ENCODE data around the gene HSD17B14. TPM values are rescaled to one million over a fixed set of nuclear protein-coding genes. Genes with fewer than 3 reads are reported as not detected.

The HSD17B14 gene
- total RNA-seq, 1 experiment from 2014 or later, result 1.0 TPM

DNA sequence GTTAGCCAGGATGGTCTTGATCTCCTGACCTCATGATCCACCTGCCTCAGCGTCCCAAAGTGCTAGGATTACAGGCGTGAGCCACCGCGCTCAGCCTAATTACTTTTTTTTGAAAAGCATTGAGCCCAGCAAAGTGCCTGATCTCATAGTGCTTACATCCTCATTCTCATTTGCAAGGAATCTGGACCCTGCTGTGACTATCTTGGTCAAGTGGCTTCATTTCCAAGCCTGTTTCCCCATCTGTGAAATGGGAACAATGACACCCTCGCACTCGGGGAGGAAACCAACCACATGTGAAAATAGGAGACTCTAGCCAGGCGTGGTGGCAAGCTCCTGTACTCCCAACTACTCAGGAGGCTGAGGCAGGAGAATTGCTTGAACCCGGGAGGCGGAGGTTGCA, 33.8 kb upstream of the HSD17B14 start:
- H3K27me3 ChIP-seq (ENCODE audit: low read length), result no peaks in the 10 kb centered on the region
- no peaks in the 10 kb centered on the region for H3K9me3 ChIP-seq (ENCODE audit: low read length)
- no peaks in the 10 kb centered on the region for H3K9me2 ChIP-seq (replicated peaks; ENCODE audit: insufficient read depth, low read length)
- H2AFZ ChIP-seq (ENCODE audit: low read length), result no peak overlapping the region
- DNase-seq, result no peak
- 0 out of 2 replicates have a peak, but pooled peaks cover 5% of the 10 kb centered on the region for H3K36me3 ChIP-seq (ENCODE audit: insufficient read depth, low read length)
- no peak overlapping the region for H3K27ac ChIP-seq (ENCODE audit: low read length)
- no peak overlapping the region for H3K4me2 ChIP-seq (ENCODE audit: low read depth, low read length, poor library complexity, severe bottlenecking)
- no peak overlapping the region for H3K4me3 ChIP-seq (ENCODE audit: low read length)
- peaks cover 25% of the 10 kb centered on the region for H3K79me2 ChIP-seq (ENCODE audit: low read length)
- peaks cover 27% of the 10 kb centered on the region for H3K4me1 ChIP-seq (ENCODE audit: low read length)
- H3K9ac ChIP-seq (ENCODE audit: low read length), result no peak overlapping the region
- peaks cover 12% of the 10 kb centered on the region; the same call in 1 of the 2 replicates for H4K20me1 ChIP-seq (ENCODE audit: insufficient read depth, low read depth, low read length)

DNA sequence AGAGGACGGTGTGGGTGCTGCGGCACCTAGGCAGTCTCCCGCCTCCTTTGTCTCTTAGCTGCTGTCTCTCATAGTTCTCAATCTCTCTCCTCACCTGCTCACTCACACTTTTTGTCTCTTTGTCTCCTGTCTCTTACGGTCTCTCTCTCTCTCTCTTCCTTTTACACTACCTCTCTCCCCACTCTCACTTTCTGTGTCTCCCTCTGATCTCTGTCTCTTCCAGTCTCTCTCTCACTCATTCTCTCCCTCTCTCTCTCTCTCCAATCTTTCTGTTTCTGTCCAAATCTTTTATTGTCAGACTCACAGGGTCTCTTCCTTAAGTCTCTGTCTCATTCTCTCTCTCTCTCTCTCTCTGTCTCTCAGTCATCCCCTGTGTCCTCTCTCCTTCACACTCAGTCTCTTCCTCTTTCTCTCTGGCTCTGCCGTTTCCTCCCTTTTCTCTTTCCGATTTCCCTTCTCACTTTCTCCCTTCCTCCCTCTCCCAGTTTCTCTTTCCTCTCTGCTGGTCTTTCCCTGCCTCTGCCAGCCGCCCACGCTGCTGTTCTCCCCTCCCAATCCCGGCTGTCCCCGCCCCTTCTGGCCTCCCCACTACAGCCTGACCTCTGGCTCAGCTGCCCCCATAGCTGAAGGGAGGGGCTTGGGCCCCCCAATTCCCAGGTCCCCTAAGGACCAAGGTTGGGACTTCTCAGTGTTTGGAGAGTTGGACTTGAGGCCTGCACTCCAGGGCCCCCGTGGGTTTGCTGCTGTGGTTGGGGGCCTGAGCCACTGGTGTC, 32.0 kb upstream of the HSD17B14 start, which contains the start of gene PLEKHA4:
PLEKHA4 (minus strand) TSS at position 504 of the 773 bp plus-strand sequence. CDS start 997 bp downstream, outside the sequence.
- H3K27ac ChIP-seq (ENCODE audit: low read length), result no peak within 1 kb of the TSS
- no peaks in the 10 kb centered on the region for H3K27me3 ChIP-seq (ENCODE audit: low read length)
- H3K9me2 ChIP-seq (replicated peaks; ENCODE audit: insufficient read depth, low read length), result no peaks in the 10 kb centered on the region
- H3K4me3 ChIP-seq (ENCODE audit: low read length), result no peak within 1 kb of the TSS
- no peak within 1 kb of the TSS for H3K4me2 ChIP-seq (ENCODE audit: low read depth, low read length, poor library complexity, severe bottlenecking)
- no peaks in the 10 kb centered on the region for H3K36me3 ChIP-seq (ENCODE audit: insufficient read depth, low read length)
- H2AFZ ChIP-seq (ENCODE audit: low read length), result no peak within 1 kb of the TSS; the same call in 1 of the 2 replicates
- H3K79me2 ChIP-seq (ENCODE audit: low read length), result peaks cover 10% of the 10 kb centered on the region
- peak within 1 kb of the TSS; percentile 16; the same call in 1 of the 2 replicates for H3K9ac ChIP-seq (ENCODE audit: low read length)
- peaks cover 7% of the 10 kb centered on the region; the same call in 1 of the 2 replicates for H4K20me1 ChIP-seq (ENCODE audit: insufficient read depth, low read depth, low read length)
- no peak for DNase-seq
- H3K9me3 ChIP-seq (ENCODE audit: low read length), result no peaks in the 10 kb centered on the region
- H3K4me1 ChIP-seq (ENCODE audit: low read length), result peaks cover 10% of the 10 kb centered on the region

DNA sequence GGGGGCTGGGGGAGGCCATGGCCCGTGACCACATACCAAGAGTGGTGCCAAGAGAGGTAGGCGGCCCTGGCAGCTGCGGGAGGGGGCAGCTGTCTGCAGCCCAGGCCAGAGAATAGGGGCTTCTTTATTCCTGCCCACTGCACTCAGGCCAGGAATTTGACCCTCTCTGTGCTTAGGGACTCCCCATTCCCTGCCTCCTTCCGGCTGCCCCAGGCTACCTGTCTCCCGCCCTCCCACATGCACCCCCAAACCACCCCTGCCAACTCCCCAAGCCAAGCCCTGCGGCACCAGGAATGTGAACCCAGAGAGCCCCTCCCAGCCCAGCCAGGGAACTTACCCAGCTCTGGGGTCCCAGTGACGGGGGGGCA, 31.4 kb upstream of the HSD17B14 start:
- Histone ChIP-seq H3K27ac (ENCODE audit: low read length) (no peak overlapping the region), H4K20me1 (ENCODE audit: insufficient read depth, low read depth, low read length) (0 out of 2 replicates have a peak, but pooled peaks cover 4% of the 10 kb centered on the region), H3K4me3 (ENCODE audit: low read length) (no peak overlapping the region), H3K9ac (ENCODE audit: low read length) (no peak overlapping the region), H3K27me3 (ENCODE audit: low read length) (no peaks in the 10 kb centered on the region), H3K4me2 (ENCODE audit: low read depth, low read length, poor library complexity, severe bottlenecking) (no peak overlapping the region), H3K9me2 (replicated peaks; ENCODE audit: insufficient read depth, low read length) (no peaks in the 10 kb centered on the region), H3K79me2 (ENCODE audit: low read length) (peaks cover 5% of the 10 kb centered on the region), H3K4me1 (ENCODE audit: low read length) (peaks cover 6% of the 10 kb centered on the region), H3K36me3 (ENCODE audit: insufficient read depth, low read length) (no peaks in the 10 kb centered on the region), H2AFZ (ENCODE audit: low read length) (no peak overlapping the region), H3K9me3 (ENCODE audit: low read length) (no peaks in the 10 kb centered on the region)
- no peak for DNase-seq

DNA sequence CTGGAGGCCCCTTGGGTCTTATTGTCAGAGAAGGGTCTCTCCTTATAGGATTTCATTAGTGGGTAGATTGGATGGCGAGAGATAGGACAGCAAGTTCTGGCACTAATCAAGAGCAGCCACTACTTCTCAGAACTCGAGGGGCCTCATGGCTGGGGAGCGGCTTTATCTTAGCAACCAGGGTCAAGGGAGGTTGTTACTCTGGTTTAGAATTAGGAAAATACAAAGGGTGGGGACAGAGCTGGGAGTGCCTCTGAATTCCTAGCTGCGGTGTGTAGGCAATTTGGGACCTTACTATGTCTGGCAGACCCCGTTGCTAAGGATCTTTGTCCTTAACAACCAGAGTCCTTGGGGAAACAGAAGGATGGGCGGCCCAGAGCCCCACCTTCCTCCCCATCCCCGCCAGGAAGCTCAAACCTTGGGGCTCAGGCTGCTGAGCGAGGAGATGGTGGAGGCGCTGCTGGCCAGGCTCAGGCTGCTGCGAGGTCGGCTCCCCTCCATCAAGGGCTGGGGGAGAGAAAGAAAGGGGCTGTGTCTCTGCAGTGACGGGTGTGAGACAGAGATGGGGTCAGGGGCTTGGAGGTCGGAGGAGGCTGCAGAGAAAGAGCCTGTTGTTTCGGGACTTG, 30.9 kb upstream of the HSD17B14 start:
- H3K36me3 ChIP-seq (ENCODE audit: insufficient read depth, low read length), result no peaks in the 10 kb centered on the region
- H4K20me1 ChIP-seq (ENCODE audit: insufficient read depth, low read depth, low read length), result no peaks in the 10 kb centered on the region
- H3K27me3 ChIP-seq (ENCODE audit: low read length), result no peaks in the 10 kb centered on the region
- DNase-seq, result no peak
- H3K4me1 ChIP-seq (ENCODE audit: low read length), result peaks cover 6% of the 10 kb centered on the region
- no peak overlapping the region for H2AFZ ChIP-seq (ENCODE audit: low read length)
- no peak overlapping the region for H3K9ac ChIP-seq (ENCODE audit: low read length)
- no peaks in the 10 kb centered on the region for H3K9me3 ChIP-seq (ENCODE audit: low read length)
- no peak overlapping the region for H3K4me2 ChIP-seq (ENCODE audit: low read depth, low read length, poor library complexity, severe bottlenecking)
- no peak overlapping the region for H3K27ac ChIP-seq (ENCODE audit: low read length)
- no peaks in the 10 kb centered on the region for H3K79me2 ChIP-seq (ENCODE audit: low read length)
- H3K9me2 ChIP-seq (replicated peaks; ENCODE audit: insufficient read depth, low read length), result no peaks in the 10 kb centered on the region
- no peak overlapping the region for H3K4me3 ChIP-seq (ENCODE audit: low read length)

DNA sequence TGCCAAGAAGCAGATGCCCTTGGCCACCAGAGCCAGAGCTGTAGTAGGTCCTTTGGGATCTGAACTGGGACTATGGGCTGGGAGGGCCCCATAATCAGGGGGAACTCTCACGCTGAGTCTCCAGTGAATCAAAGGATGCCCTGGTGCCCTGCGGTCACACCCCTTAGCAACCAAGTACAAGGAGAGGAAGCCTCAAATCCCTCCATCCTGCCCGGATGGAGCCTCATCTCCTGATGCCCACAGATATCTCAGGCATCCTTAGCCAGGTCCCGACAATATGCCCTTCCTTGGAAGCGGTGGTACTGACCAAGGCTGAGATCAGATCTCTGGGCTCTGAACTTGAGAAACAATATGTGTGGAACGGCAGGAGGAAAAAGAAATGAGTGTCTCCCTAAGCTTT, 30.4 kb upstream of the HSD17B14 start:
- Histone ChIP-seq H3K36me3 (ENCODE audit: insufficient read depth, low read length) (no peaks in the 10 kb centered on the region), H3K27ac (ENCODE audit: low read length) (no peak overlapping the region), H3K9me3 (ENCODE audit: low read length) (no peaks in the 10 kb centered on the region), H3K4me1 (ENCODE audit: low read length) (peaks cover 6% of the 10 kb centered on the region), H3K79me2 (ENCODE audit: low read length) (no peaks in the 10 kb centered on the region), H4K20me1 (ENCODE audit: insufficient read depth, low read depth, low read length) (no peaks in the 10 kb centered on the region), H3K27me3 (ENCODE audit: low read length) (no peaks in the 10 kb centered on the region), H2AFZ (ENCODE audit: low read length) (no peak overlapping the region), H3K9me2 (replicated peaks; ENCODE audit: insufficient read depth, low read length) (no peaks in the 10 kb centered on the region), H3K4me2 (ENCODE audit: low read depth, low read length, poor library complexity, severe bottlenecking) (no peak overlapping the region), H3K9ac (ENCODE audit: low read length) (no peak overlapping the region), H3K4me3 (ENCODE audit: low read length) (no peak overlapping the region)
- no peak for DNase-seq

DNA sequence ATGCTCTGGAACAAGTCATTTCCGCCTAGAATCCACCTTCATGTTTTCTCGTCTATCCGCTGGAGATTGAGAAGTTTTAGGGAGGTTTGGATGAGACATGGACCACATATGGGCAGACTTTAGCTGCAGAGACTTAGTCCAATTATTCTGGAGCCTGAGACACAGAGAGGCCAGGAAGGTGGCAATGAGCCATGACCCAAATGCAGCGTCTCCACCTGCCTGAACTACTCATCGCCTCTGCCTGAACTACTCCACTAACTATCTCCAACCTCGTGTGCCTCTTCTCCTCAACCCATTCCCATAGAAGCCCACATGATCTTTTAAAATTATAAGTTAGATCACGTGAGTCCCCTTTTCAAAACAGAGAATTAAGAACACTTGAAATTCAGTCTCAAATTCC, 26.5 kb upstream of the HSD17B14 start:
- no peak overlapping the region for H3K4me2 ChIP-seq (ENCODE audit: low read depth, low read length, poor library complexity, severe bottlenecking)
- peaks cover 6% of the 10 kb centered on the region for H3K4me1 ChIP-seq (ENCODE audit: low read length)
- no peak for DNase-seq
- no peaks in the 10 kb centered on the region for H3K27me3 ChIP-seq (ENCODE audit: low read length)
- no peak overlapping the region for H3K4me3 ChIP-seq (ENCODE audit: low read length)
- H3K9ac ChIP-seq (ENCODE audit: low read length), result no peak overlapping the region
- H3K79me2 ChIP-seq (ENCODE audit: low read length), result no peaks in the 10 kb centered on the region
- H3K27ac ChIP-seq (ENCODE audit: low read length), result no peak overlapping the region
- H3K36me3 ChIP-seq (ENCODE audit: insufficient read depth, low read length), result no peaks in the 10 kb centered on the region
- no peaks in the 10 kb centered on the region for H3K9me2 ChIP-seq (replicated peaks; ENCODE audit: insufficient read depth, low read length)
- H2AFZ ChIP-seq (ENCODE audit: low read length), result no peak overlapping the region
- no peaks in the 10 kb centered on the region for H3K9me3 ChIP-seq (ENCODE audit: low read length)
- no peaks in the 10 kb centered on the region for H4K20me1 ChIP-seq (ENCODE audit: insufficient read depth, low read depth, low read length)

DNA sequence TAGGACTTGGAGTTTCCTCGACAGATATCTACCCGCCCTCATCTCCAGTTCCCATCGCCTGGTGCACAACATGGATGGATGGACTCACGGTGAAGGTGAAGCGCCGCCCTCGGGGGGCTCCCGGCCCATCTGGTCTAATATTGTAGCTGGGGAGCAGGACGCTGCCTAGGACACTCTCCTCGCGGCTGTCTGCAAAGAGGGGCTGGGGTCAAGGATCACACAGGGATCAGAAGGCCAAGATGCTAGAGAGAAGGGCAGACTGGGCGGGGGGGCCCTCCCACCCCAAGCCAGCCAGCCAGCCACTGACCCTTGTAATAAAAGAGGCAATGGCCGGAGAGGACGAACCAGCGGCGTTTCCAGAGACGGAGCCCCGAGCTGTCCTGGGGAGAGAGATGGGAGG, 25.0 kb upstream of the HSD17B14 start:
- no peaks in the 10 kb centered on the region for H3K79me2 ChIP-seq (ENCODE audit: low read length)
- H3K27ac ChIP-seq (ENCODE audit: low read length), result no peak overlapping the region
- no peaks in the 10 kb centered on the region for H3K9me3 ChIP-seq (ENCODE audit: low read length)
- no peak overlapping the region for H3K9ac ChIP-seq (ENCODE audit: low read length)
- H3K27me3 ChIP-seq (ENCODE audit: low read length), result no peaks in the 10 kb centered on the region
- no peaks in the 10 kb centered on the region for H3K36me3 ChIP-seq (ENCODE audit: insufficient read depth, low read length)
- H3K9me2 ChIP-seq (replicated peaks; ENCODE audit: insufficient read depth, low read length), result no peaks in the 10 kb centered on the region
- H3K4me2 ChIP-seq (ENCODE audit: low read depth, low read length, poor library complexity, severe bottlenecking), result no peak overlapping the region
- H3K4me3 ChIP-seq (ENCODE audit: low read length), result no peak overlapping the region
- no peaks in the 10 kb centered on the region for H4K20me1 ChIP-seq (ENCODE audit: insufficient read depth, low read depth, low read length)
- H2AFZ ChIP-seq (ENCODE audit: low read length), result no peak overlapping the region
- H3K4me1 ChIP-seq (ENCODE audit: low read length), result peaks cover 2% of the 10 kb centered on the region; the same call in 1 of the 2 replicates
- DNase-seq, result no peak

DNA sequence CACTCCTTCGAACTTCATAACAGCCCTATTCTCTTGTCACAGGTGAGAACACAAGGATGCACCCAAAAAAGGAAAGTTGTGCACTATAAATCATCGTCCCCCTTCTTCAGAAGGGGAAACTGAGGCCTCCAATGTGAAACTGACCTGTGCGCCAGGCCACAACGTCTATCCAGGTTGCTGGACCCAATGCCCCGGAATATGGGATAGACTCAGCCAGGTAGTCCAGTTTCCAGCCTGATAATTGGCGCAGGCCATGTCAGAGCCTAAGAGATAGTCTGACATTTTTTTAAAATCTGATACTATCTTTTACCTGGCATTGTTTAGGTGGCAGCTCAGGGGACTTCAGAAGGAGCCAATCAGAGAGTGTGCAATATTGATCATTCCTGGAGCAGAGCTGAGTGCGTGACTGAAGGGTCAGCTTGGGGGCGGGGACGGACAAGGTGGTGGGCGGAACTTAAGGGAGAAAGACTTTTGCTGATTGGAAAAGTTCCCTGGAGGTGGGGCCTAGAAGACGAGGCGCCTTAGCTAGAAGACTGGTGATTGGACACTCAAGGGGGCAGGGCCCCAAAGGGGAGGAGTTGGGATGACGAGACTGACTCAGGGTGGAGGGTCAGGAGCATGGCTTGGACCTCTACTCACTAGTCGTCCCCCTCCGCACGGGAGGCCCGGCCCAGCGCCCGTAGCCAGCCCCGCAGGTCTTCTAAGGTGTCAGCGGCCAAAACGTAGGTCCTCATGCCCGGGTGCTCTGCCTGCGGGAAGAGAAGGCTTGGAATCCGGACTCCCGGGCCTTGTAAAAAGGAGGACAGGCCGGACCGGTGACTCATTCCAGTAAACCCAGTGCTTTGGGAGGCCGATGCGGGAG, 23.7 kb upstream of the HSD17B14 start:
- Histone ChIP-seq H3K9me2 (replicated peaks; ENCODE audit: insufficient read depth, low read length) (no peaks in the 10 kb centered on the region), H3K4me1 (ENCODE audit: low read length) (no peaks in the 10 kb centered on the region), H3K9ac (ENCODE audit: low read length) (no peak overlapping the region), H3K36me3 (ENCODE audit: insufficient read depth, low read length) (no peaks in the 10 kb centered on the region), H3K27ac (ENCODE audit: low read length) (no peak overlapping the region), H3K79me2 (ENCODE audit: low read length) (no peaks in the 10 kb centered on the region), H3K4me2 (ENCODE audit: low read depth, low read length, poor library complexity, severe bottlenecking) (no peak overlapping the region), H3K27me3 (ENCODE audit: low read length) (no peaks in the 10 kb centered on the region), H3K4me3 (ENCODE audit: low read length) (no peak overlapping the region), H2AFZ (ENCODE audit: low read length) (no peak overlapping the region), H3K9me3 (ENCODE audit: low read length) (no peaks in the 10 kb centered on the region), H4K20me1 (ENCODE audit: insufficient read depth, low read depth, low read length) (no peaks in the 10 kb centered on the region)
- peak; percentile 58 for DNase-seq
